Suprapubic skin (tissue), 4 donors: Measurements from ENCODE around the gene DAW1. TPM values are rescaled to one million over a fixed set of nuclear protein-coding genes. Genes with fewer than 3 reads are reported as not detected.
"Not testable (repeated sequence)": the region's sequence is repeated elsewhere in the genome, so short reads cannot be mapped to it uniquely, and the experiment has no call there.

ENCODE experiments used
- DNase-seq, 2 donors: peaks; one replicate each; pipeline ENCODE4 v3.0.0-alpha.2; 2019; ENCODE audit warnings: low spot score in 2 of 2
- H3K27ac ChIP-seq: fragments of 200-600 bp; sonication (generic); one replicate; pipeline ENCODE4 v1.5.1; 2019
- H3K27me3 ChIP-seq: fragments of 200-600 bp; sonication (generic); one replicate; pipeline ENCODE4 v1.5.1; 2019
- H3K36me3 ChIP-seq: fragments of 200-600 bp; sonication (generic); one replicate; pipeline ENCODE4 v1.5.1; 2019
- H3K4me1 ChIP-seq: fragments of 200-600 bp; sonication (generic); one replicate; pipeline ENCODE4 v1.5.1; 2019
- H3K4me3 ChIP-seq: fragments of 200-600 bp; sonication (generic); one replicate; pipeline ENCODE4 v1.5.1; 2019; ENCODE audit warnings: mild to moderate bottlenecking
- H3K9me3 ChIP-seq: fragments of 200-600 bp; sonication (generic); one replicate; pipeline ENCODE4 v1.5.1; 2019
- EP300 ChIP-seq: sonication (generic); formaldehyde crosslinking; IDR thresholded peaks from one replicate; pipeline ENCODE4 v1.6.1; 2017; ENCODE audit warnings: antibody characterized with exemption
- POLR2A ChIP-seq, 2 donors: fragments of 450-650 bp; IDR thresholded peaks; one replicate each; pipeline ENCODE4 v1.6.1; 2017; ENCODE audit warnings: antibody characterized with exemption in 2 of 2, mild to moderate bottlenecking in 2 of 2, moderate library complexity in 2 of 2
- POLR2AphosphoS5 ChIP-seq, 3 donors: sonication (generic); formaldehyde crosslinking; IDR thresholded peaks; one replicate each; pipeline ENCODE4 v1.6.1; 2017; ENCODE audit warnings: antibody characterized with exemption in 3 of 3
- WGBS: methylation state at CpG from one replicate; pipeline ENCODE4 v1.1.5; 2018; 5-methylcytosine and 5-hydroxymethylcytosine counted together
- total RNA-seq, 4 donors: library from RNA; depleted of rRNA; stranded (reverse); fragments of >200 nt; gene quantifications; one replicate each; pipeline ENCODE4 v1.1.0, GENCODE V29; 2016
- TF ChIP-seq, protein P1 (sequence below), 2 donors: fragments of 200-600 bp in 1 of 2; fragments of 450-650 bp in 1 of 2; sonication (generic) in 1 of 2; IDR thresholded peaks; one replicate each; pipeline ENCODE4 v1.5.1; 2016 to 2019; ENCODE audit warnings: antibody characterized with exemption in 2 of 2, mild to moderate bottlenecking in 1 of 2, moderate library complexity in 1 of 2

DAW1 gene
- total RNA-seq, 4 donors from 2014 or later = 1.1 TPM; not detected in 3

- no peak for DNase-seq
- H3K27me3 ChIP-seq = no peaks in the 10 kb centered on the region
- no peaks in the 10 kb centered on the region for H3K36me3 ChIP-seq
- no peaks in the 10 kb centered on the region for H3K4me1 ChIP-seq
- H3K9me3 ChIP-seq = no peaks in the 10 kb centered on the region
- 69% methylated on average over 2 of the region's 2 CpGs for WGBS
- TF ChIP-seq, protein P1, sequence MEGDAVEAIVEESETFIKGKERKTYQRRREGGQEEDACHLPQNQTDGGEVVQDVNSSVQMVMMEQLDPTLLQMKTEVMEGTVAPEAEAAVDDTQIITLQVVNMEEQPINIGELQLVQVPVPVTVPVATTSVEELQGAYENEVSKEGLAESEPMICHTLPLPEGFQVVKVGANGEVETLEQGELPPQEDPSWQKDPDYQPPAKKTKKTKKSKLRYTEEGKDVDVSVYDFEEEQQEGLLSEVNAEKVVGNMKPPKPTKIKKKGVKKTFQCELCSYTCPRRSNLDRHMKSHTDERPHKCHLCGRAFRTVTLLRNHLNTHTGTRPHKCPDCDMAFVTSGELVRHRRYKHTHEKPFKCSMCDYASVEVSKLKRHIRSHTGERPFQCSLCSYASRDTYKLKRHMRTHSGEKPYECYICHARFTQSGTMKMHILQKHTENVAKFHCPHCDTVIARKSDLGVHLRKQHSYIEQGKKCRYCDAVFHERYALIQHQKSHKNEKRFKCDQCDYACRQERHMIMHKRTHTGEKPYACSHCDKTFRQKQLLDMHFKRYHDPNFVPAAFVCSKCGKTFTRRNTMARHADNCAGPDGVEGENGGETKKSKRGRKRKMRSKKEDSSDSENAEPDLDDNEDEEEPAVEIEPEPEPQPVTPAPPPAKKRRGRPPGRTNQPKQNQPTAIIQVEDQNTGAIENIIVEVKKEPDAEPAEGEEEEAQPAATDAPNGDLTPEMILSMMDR (IDR thresholded peaks at IDR 0.05) = no peak
- no peak for TF ChIP-seq POLR2A (IDR thresholded peaks at IDR 0.05)
- no peak for TF ChIP-seq POLR2AphosphoS5 (IDR thresholded peaks at IDR 0.05)
- TF ChIP-seq EP300 = no peak
- H3K4me3 ChIP-seq = no peak overlapping the region
- H3K27ac ChIP-seq = no peak overlapping the region
Measured at GRCh38 chr2:227932403-227932802, 61.0 kb downstream of the DAW1 start.

DNA sequence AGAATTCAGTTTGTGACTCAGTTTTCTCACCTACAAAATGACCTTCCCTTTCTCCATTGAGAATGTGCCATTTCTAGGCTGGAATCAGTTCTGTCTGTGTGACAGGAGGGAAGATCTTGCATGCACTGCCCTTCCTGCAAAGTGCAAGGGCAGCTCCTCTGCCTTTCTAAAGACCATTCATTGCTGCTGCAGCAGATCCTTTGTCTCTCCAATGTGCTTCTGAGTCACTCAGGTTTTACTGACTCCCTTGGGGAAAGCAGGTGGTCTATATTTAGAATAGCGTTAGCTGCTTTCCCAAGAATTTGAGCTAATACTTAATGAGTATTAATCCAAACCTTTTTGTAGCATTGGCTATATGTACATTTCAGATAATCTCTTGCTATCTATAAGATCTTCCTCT, 62.5 kb downstream of the DAW1 start:
- TF ChIP-seq POLR2AphosphoS5 (IDR thresholded peaks at IDR 0.05) (no peak), EP300 (no peak)
- TF ChIP-seq, protein P1 (IDR thresholded peaks at IDR 0.05) = no peak
- no peak overlapping the region for H3K4me3 ChIP-seq
- no peak for DNase-seq
- WGBS = 67% methylated on average over 1 of the region's 1 CpG
- H3K27ac ChIP-seq = no peak overlapping the region
- H3K27me3 ChIP-seq = no peaks in the 10 kb centered on the region
- no peaks in the 10 kb centered on the region for H3K4me1 ChIP-seq
- no peaks in the 10 kb centered on the region for H3K36me3 ChIP-seq
- no peaks in the 10 kb centered on the region for H3K9me3 ChIP-seq

- not testable (repeated sequence) for H3K4me3 ChIP-seq, H3K27ac ChIP-seq, H3K9me3 ChIP-seq, DNase-seq, H3K4me1 ChIP-seq, H3K36me3 ChIP-seq, H3K27me3 ChIP-seq
- WGBS = 65% methylated on average over 7 of the region's 7 CpGs
Measured at GRCh38 chr2:227936249-227936648, 64.8 kb downstream of the DAW1 start.

GRCh38 chr2:227939271-227940027, 68.0 kb downstream of the DAW1 start:
- Histone ChIP-seq H3K27me3 (no peaks in the 10 kb centered on the region), H3K4me1 (no peaks in the 10 kb centered on the region), H3K9me3 (no peaks in the 10 kb centered on the region), H3K4me3 (no peak overlapping the region), H3K36me3 (no peaks in the 10 kb centered on the region), H3K27ac (no peak overlapping the region)
- TF ChIP-seq, protein P1 (IDR thresholded peaks at IDR 0.05) = no peak
- TF ChIP-seq POLR2AphosphoS5 (IDR thresholded peaks at IDR 0.05) = no peak
- TF ChIP-seq EP300 = no peak
- no peak for TF ChIP-seq POLR2A (IDR thresholded peaks at IDR 0.05)
- WGBS = 49% methylated on average over 11 of the region's 11 CpGs
- DNase-seq = no peak

GRCh38 chr2:227942021-227942420, 70.6 kb downstream of the DAW1 start:
- Histone ChIP-seq H3K36me3 (no peaks in the 10 kb centered on the region), H3K27me3 (no peaks in the 10 kb centered on the region), H3K4me3 (no peak overlapping the region), H3K27ac (no peak overlapping the region), H3K9me3 (peaks cover 3% of the 10 kb centered on the region), H3K4me1 (no peaks in the 10 kb centered on the region)
- TF ChIP-seq POLR2AphosphoS5 (IDR thresholded peaks at IDR 0.05) (no peak), EP300 (no peak), POLR2A (IDR thresholded peaks at IDR 0.05) (no peak)
- TF ChIP-seq, protein P1 (IDR thresholded peaks at IDR 0.05) = no peak
- 77% methylated on average over 2 of the region's 2 CpGs for WGBS
- DNase-seq = no peak

DNA sequence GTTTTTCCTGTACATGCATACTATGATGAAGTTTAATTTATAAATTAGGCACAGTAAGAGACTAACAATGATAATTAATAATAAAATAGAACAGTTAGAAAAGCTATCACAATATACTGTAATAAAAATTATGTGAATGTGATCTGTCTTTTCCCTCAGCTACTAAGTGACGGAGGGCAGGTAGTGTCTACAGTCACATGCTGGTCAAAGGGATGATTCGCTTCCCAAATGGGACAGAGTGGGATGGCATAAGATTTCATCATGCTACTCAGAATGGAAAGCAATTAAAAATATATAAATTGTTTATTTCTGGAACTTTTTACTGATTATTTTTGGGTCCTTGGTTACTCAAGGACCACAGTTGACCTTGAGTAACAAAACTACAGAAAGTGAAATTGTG, 71.5 kb downstream of the DAW1 start:
- WGBS = 62% methylated on average over 2 of the region's 2 CpGs
- TF ChIP-seq POLR2A (IDR thresholded peaks at IDR 0.05) = no peak
- TF ChIP-seq POLR2AphosphoS5 (IDR thresholded peaks at IDR 0.05) = no peak
- TF ChIP-seq, protein P1 (IDR thresholded peaks at IDR 0.05) = no peak
- TF ChIP-seq EP300 = no peak
- no peak for DNase-seq
- H3K4me3 ChIP-seq = no peak overlapping the region
- peaks cover 3% of the 10 kb centered on the region for H3K9me3 ChIP-seq
- no peak overlapping the region for H3K27ac ChIP-seq
- H3K27me3 ChIP-seq = no peaks in the 10 kb centered on the region
- no peaks in the 10 kb centered on the region for H3K36me3 ChIP-seq
- no peaks in the 10 kb centered on the region for H3K4me1 ChIP-seq
